ENCODE data around the gene PIWIL4. TPM values are rescaled to one million over a fixed set of nuclear protein-coding genes. Genes with fewer than 3 reads are reported as not detected.

Gene PIWIL4
- polyA plus RNA-seq (ENCODE audit: insufficient read length in 3 of 3) = 1 to 10 TPM; 2.7 to 4.0 (median 3.7) TPM

- no peak for DNase-seq (ENCODE audit: low read depth in 3 of 3, low spot score in 2 of 3)
These were observed at the start of gene PIWIL4 for GRCh38 chr11:94567181-94567670. Gene PIWIL4, plus strand, starts transcription at chr11:94567368. Its CDS starts 151 bp downstream, at chr11:94567519.

GRCh38 chr11:94518300-94518699, 48.9 kb upstream of the PIWIL4 start:
- no peak for DNase-seq (ENCODE audit: low read depth in 3 of 3, low spot score in 2 of 3)

- peak in 1 of 3 donors; percentile 27 for DNase-seq (ENCODE audit: low read depth in 3 of 3, low spot score in 2 of 3)
These were observed 47.6 kb upstream of the PIWIL4 start for GRCh38 chr11:94519478-94520084.

GRCh38 chr11:94521684-94522083, 45.5 kb upstream of the PIWIL4 start:
- no peak for DNase-seq (ENCODE audit: low read depth in 3 of 3, low spot score in 2 of 3)

DNA sequence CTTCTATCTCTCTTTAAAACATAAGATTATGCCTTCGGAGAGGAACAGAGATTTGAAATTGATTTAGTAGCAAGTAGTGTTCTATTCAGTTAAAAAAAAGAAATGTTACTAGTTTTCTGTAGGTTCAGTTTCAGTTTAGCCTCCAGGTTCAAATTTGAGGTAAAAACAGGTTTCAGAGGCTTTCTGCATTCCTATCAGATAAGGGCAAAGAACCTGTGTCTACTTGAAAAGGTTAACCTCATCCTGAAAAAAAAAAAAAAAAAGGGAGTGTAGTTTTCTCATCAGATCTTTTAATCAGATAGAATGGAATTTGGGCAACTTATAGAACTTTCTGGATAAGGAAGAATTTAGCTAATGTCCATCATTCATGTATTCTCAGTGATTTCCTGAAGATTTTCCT, 42.8 kb upstream of the PIWIL4 start:
- no peak for DNase-seq (ENCODE audit: low read depth in 3 of 3, low spot score in 2 of 3)

DNA sequence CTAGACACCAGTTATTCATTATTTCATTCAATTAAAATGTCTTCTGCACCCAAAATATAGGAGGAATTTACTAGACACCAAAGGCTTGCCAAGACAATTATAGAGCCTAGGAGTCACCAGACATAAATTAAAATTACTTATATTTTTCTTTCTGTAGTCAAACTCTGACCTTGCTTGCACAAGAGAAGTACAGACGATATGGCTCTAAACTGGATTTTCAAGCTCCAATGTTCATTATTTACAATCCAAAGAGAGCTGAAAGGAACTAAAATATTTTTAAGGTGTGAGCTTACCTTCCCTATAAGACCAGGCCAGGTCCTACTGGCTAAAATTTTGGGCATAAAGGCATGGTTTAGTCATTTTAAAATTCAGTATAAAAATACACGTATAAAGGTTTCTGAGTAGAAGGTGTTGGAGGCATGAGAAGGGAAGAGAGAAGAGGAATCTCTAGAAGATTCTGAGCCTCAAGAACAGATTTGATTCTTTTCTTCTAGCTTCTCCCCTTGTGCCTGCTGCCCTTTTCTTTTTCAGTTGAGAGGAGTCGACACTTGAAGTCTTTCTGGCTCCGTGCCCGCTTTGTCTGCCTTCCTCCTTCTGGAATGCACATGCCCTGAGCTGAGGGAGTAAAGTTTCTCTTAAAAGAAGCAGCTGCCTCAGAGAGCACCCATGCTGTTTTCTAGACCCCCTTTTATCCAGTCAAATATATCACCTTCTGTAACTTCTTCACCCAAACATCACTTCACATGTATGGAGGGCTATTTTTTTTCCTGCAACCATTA, 41.4 kb upstream of the PIWIL4 start:
- DNase-seq (ENCODE audit: low read depth in 3 of 3, low spot score in 2 of 3) = no peak

DNA sequence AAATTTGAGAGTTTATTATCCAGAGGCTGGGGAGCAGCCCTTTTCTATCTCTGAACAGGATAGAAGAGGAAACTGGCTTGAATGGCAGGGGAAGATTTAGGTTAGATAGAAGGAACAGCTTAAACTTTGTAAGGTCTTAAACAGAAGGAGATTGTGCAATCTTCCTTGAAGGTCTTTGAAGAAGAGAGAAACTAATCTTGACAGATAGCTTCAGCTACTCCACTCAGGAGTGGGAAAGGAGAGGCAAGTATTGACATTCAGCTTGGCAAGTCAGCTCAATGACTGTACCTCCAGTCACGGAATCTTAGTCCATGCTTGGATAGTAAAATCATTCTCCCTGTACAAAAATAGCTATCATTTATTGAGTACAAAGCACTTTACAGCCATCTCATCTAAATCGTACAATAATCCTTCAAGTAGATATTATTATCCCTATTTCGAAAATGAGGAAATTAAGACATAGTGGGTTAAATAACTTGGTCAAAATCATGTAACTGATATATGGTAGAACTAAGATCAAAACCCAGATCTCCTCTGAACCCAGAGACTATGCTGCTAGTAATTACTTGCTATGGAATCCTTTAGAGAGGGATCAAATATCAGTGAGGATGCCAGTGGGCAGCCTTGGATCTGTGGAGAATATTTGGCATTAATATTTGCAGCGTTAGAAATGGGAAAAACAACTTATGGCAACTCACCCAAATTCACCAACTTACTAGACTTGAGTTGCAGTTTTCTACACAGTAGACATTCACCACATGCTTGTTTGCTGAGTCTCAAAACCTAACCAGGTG, 40.3 kb upstream of the PIWIL4 start:
- DNase-seq (ENCODE audit: low read depth in 3 of 3, low spot score in 2 of 3) = no peak

GRCh38 chr11:94528551-94528950, 38.6 kb upstream of the PIWIL4 start:
- DNase-seq (ENCODE audit: low read depth in 3 of 3, low spot score in 2 of 3) = no peak

- no peak for DNase-seq (ENCODE audit: low read depth in 3 of 3, low spot score in 2 of 3)
These were observed 35.0 kb upstream of the PIWIL4 start for GRCh38 chr11:94532211-94532610.

DNA sequence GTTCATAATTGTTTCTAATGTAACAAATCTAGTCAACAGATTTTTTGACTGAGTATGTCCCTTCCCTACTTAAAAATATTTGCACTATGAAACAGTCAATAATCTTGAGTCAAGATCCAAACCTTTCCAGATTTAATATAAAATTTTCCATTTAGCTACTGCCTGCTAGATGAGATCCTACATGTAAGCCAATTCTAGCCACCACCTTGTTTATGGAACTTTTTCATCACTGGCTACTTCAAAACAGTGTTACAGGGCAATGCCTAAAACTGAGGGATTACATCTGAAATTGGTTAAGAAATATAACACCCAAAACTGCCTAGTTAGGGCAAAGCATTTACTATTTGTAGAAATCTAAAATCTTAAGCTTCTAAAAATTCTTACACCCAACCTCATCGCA, 34.0 kb upstream of the PIWIL4 start:
- no peak for DNase-seq (ENCODE audit: low read depth in 3 of 3, low spot score in 2 of 3)

- no peak for DNase-seq (ENCODE audit: low read depth in 3 of 3, low spot score in 2 of 3)
These were observed 33.2 kb upstream of the PIWIL4 start for GRCh38 chr11:94533696-94534630.

GRCh38 chr11:94536386-94536785, 30.8 kb upstream of the PIWIL4 start:
- DNase-seq (ENCODE audit: low read depth in 3 of 3, low spot score in 2 of 3) = no peak

DNA sequence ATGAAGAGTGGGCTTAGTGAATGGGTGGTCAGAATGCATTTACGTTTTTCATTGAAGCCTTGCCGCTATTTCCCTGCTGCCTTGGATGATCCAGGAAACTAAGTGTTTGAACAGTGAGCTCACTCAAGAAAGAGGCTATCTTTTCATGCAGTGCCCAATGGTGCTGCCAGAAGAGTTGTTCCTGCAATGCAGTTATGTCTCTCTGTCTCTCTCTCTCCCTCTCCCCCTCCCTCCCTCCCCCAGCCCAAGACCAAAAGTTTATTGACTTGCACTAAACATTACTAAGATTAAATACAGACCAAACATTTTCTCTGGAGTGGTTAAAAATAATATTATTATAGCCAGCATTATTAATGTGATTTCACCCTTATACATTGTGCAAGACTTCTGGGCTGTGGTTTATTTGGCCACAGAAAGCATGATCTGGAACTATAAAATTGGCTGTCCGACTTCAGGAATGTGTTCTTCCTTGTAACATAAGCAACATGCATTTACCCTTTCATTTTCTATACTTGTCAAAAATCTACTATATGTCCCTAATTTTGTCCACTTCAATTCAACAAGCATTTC, 30.1 kb upstream of the PIWIL4 start:
- no peak for DNase-seq (ENCODE audit: low read depth in 3 of 3, low spot score in 2 of 3)

DNA sequence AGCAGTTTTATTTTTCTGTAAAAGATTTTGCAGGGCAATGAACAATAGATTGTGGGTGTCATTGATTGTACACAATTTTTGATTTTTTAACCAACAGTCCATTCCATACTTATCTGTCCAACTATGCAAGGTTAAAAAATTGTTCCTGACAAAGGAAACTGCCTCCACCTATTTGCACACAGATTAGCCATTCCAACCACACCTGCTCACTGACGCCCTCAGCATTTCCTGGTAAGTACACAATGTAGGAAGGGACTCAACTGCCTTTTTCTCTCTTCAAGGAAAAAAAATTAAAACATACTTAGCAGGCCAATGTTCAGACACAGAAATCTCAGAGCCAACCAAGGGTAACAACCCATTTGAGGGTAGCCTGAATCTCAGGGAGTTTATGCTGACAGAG, 27.7 kb upstream of the PIWIL4 start:
- DNase-seq (ENCODE audit: low read depth in 3 of 3, low spot score in 2 of 3) = no peak

GRCh38 chr11:94543695-94544645, 23.2 kb upstream of the PIWIL4 start, which contains the start of gene FUT4:
Gene FUT4, plus strand, starts transcription at chr11:94543921. Its CDS starts 213 bp downstream, at chr11:94544134.
- DNase-seq (ENCODE audit: low read depth in 3 of 3, low spot score in 2 of 3) = peak; percentile 56 to 74 (median 64)

DNA sequence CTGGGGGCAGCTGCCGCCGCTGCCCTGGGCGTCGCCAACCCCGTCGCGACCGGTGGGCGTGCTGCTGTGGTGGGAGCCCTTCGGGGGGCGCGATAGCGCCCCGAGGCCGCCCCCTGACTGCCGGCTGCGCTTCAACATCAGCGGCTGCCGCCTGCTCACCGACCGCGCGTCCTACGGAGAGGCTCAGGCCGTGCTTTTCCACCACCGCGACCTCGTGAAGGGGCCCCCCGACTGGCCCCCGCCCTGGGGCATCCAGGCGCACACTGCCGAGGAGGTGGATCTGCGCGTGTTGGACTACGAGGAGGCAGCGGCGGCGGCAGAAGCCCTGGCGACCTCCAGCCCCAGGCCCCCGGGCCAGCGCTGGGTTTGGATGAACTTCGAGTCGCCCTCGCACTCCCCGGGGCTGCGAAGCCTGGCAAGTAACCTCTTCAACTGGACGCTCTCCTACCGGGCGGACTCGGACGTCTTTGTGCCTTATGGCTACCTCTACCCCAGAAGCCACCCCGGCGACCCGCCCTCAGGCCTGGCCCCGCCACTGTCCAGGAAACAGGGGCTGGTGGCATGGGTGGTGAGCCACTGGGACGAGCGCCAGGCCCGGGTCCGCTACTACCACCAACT, 22.4 kb upstream of the PIWIL4 start:
- no peak for DNase-seq (ENCODE audit: low read depth in 3 of 3, low spot score in 2 of 3)

DNA sequence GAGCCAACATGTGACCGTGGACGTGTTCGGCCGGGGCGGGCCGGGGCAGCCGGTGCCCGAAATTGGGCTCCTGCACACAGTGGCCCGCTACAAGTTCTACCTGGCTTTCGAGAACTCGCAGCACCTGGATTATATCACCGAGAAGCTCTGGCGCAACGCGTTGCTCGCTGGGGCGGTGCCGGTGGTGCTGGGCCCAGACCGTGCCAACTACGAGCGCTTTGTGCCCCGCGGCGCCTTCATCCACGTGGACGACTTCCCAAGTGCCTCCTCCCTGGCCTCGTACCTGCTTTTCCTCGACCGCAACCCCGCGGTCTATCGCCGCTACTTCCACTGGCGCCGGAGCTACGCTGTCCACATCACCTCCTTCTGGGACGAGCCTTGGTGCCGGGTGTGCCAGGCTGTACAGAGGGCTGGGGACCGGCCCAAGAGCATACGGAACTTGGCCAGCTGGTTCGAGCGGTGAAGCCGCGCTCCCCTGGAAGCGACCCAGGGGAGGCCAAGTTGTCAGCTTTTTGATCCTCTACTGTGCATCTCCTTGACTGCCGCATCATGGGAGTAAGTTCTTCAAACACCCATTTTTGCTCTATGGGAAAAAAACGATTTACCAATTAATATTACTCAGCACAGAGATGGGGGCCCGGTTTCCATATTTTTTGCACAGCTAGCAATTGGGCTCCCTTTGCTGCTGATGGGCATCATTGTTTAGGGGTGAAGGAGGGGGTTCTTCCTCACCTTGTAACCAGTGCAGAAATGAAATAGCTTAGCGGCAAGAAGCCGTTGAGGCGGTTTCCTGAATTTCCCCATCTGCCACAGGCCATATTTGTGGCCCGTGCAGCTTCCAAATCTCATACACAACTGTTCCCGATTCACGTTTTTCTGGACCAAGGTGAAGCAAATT, 21.7 kb upstream of the PIWIL4 start:
- DNase-seq (ENCODE audit: low read depth in 3 of 3, low spot score in 2 of 3) = no peak

Data from right renal cortex interstitium (tissue), 3 donors.